Lower leg skin (tissue), 4 donors: ENCODE data around the gene IL2RG. TPM values are rescaled to one million over a fixed set of nuclear protein-coding genes. Genes with fewer than 3 reads are reported as not detected.
A peak's percentile ranks its signal among the peaks of the same experiment; 100 is the strongest.

Experiments used
- DNase-seq, 2 donors: peaks; one replicate each; pipeline ENCODE4 v3.0.0-alpha.2; 2019; ENCODE audit warnings: low spot score in 2 of 2
- H3K4me3 ChIP-seq: fragments of 200-600 bp; sonication (generic); 2 replicates; pipeline ENCODE4 v1.5.1; 2017; ENCODE audit warnings: mild to moderate bottlenecking, low read depth; ENCODE audit not compliant: poor library complexity, severe bottlenecking
- CTCF ChIP-seq, 3 donors: fragments of 450-650 bp; IDR thresholded peaks; one replicate each; pipeline ENCODE4 v1.5.1; 2016; ENCODE audit warnings: antibody characterized with exemption in 3 of 3, mild to moderate bottlenecking in 3 of 3, moderate library complexity in 2 of 3
- POLR2A ChIP-seq, 2 donors: fragments of 450-650 bp; IDR thresholded peaks; one replicate each; pipeline ENCODE4 v1.6.1; 2016 to 2017; ENCODE audit warnings: antibody characterized with exemption in 2 of 2, mild to moderate bottlenecking in 1 of 2, moderate library complexity in 1 of 2
- WGBS, 2 donors: methylation state at CpG; one replicate each; pipeline ENCODE4 v1.1.5; 2018; 5-methylcytosine and 5-hydroxymethylcytosine counted together
- intact Hi-C: fragments of 100-400 bp; cut with DNase I; formaldehyde crosslinking; loops from one replicate; pipeline ENCODE4 v1.15.0; 2023; ENCODE audit warnings: low total_unique reads
- total RNA-seq, 4 donors: library from RNA; depleted of rRNA; stranded (reverse); fragments of >200 nt; gene quantifications; one replicate each; pipeline ENCODE4 v1.1.0, GENCODE V29; 2016

IL2RG gene
- total RNA-seq, 4 donors from 2014 or later, result 7.0 to 19.8 (median 10.6) TPM

GRCh38 chrX:71100581-71101505 is 10.5 kb downstream of the IL2RG start:
- intact Hi-C loops, result loop anchor here (2.0 kb wide), 1 partner anchor 208 kb away; no protein-coding TSS in a partner anchor
- WGBS, 2 donors, result 71 to 76% methylated on average over 18 to 28 of the region's 31 CpGs
- DNase-seq, result no peak
- no peak for TF ChIP-seq CTCF (IDR thresholded peaks at IDR 0.05)
- no peak for TF ChIP-seq POLR2A (IDR thresholded peaks at IDR 0.05)
- no peak overlapping the region for H3K4me3 ChIP-seq

DNA sequence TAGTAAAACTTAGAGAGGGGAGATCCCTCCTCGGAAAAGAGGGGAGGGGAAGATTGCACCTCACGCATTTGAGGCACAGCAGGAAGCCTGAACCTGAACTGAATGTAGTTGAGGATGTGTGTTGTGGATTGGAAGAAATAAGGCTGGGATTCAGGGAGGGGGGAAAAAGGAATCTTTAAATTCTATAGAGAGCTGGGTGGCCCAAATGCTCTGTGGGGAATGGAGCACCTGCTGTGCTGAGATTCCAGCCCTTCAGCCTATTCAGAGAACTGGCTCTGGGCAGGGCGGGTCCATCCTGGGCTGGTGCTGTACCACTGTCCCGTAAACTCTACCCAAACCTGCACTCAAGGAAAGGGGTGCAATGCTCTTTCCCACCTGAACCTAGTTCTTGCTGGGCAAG is 11.6 kb downstream of the IL2RG start:
- intact Hi-C loops, result loop anchor here (2.0 kb wide), 1 partner anchor 209 kb away; no protein-coding TSS in a partner anchor
- DNase-seq, result peak in 1 of 2 donors; percentile 18
- TF ChIP-seq POLR2A (IDR thresholded peaks at IDR 0.05) (no peak), CTCF (IDR thresholded peaks at IDR 0.05) (no peak)
- H3K4me3 ChIP-seq, result no peak overlapping the region
- WGBS, 2 donors, result 62 to 80% methylated on average over 4 of the region's 4 CpGs

- H3K4me3 ChIP-seq, result no peak overlapping the region
- DNase-seq, result peak in 1 of 2 donors; percentile 48
- TF ChIP-seq POLR2A (IDR thresholded peaks at IDR 0.05) (no peak), CTCF (IDR thresholded peaks at IDR 0.05) (no peak)
- intact Hi-C loops, result no loop called here
- WGBS, 2 donors, result 50 to 56% methylated on average over 5 of the region's 5 CpGs
Observed at GRCh38 chrX:71098951-71099506, 12.3 kb downstream of the IL2RG start.

DNA sequence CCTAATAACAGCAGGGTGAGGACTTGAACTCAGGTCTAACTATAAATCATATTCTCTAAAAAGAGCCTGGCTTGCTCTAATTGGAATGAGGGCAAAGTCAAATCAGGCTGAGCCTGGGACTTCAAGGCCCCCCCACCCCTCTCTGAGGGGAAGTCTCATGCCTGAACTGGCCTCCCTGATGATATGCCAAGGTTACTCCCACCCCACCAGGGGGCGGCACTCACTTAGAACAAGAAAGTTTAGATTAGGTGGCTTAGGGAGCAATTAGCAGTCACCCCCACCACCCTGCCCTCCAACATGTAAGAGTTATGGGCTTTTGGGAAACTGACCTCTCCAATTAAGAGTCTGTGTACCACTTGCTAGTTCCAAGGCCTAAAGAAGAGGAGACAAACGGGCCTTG is 13.1 kb downstream of the IL2RG start:
- no peak overlapping the region for H3K4me3 ChIP-seq
- TF ChIP-seq POLR2A (IDR thresholded peaks at IDR 0.05) (no peak), CTCF (IDR thresholded peaks at IDR 0.05) (no peak)
- peak in 1 of 2 donors; percentile 87 for DNase-seq
- WGBS, 2 donors, result 28 to 29% methylated on average over 1 to 2 of the region's 2 CpGs
- intact Hi-C loops, result no loop called here

DNA sequence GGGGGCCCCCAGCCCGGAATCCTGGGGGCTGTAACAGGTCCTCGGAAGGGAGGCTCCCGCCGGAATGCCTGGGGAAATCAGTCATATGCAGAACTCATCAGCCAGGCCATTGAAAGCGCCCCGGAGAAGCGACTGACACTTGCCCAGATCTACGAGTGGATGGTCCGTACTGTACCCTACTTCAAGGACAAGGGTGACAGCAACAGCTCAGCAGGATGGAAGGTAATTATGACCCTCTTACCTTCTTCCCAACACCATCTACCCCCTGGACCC is 14.7 kb downstream of the IL2RG start:
- intact Hi-C loops, result no loop called here
- no peak for TF ChIP-seq POLR2A (IDR thresholded peaks at IDR 0.05)
- TF ChIP-seq CTCF (IDR thresholded peaks at IDR 0.05), result no peak
- 0 to 38% methylated on average over 9 of the region's 9 CpGs for WGBS, 2 donors

More for the DNA sequence above, 14.7 kb downstream of the IL2RG start:
- DNase-seq, result no peak
- peak overlapping the region; percentile 15 for H3K4me3 ChIP-seq
